Measurements from ENCODE around the gene MDN1.
"Not testable (repeated sequence)": the region's sequence is repeated elsewhere in the genome, so short reads cannot be mapped to it uniquely, and the experiment has no call there.

Gene MDN1

DNA sequence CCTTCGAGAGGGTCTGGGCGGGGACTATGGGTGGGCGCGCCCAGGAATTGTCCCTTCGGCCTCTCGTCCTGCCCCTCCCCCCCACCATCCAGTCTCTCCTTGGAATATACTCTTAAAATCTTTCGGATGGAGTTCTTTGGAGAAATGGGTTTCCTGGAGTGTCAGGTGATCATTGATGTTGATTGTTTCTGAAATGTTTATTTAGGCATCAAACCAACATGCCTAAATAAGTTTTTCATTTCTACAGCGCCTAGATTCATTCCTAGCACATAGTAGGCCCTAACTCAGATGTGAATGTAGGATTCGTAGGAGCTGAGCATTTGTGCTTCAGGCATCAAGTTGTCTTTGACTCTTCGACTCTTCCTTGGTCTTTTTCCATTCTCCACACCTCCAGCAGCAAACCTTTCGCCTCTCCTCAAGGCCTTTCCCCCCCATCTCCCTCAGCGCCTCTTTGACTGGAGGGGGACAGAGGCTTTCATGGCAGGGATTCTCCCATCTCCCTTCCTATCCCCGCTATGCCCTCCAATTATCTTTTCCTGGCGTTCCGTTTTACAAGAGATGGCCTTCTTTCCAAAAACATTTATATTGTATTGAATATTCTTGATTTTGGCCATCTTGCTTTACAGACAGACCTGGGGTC, 10.7 kb upstream of the MDN1 start:
- no peak for DNase-seq (ENCODE audit: low spot score)
- TF ChIP-seq, protein P1, sequence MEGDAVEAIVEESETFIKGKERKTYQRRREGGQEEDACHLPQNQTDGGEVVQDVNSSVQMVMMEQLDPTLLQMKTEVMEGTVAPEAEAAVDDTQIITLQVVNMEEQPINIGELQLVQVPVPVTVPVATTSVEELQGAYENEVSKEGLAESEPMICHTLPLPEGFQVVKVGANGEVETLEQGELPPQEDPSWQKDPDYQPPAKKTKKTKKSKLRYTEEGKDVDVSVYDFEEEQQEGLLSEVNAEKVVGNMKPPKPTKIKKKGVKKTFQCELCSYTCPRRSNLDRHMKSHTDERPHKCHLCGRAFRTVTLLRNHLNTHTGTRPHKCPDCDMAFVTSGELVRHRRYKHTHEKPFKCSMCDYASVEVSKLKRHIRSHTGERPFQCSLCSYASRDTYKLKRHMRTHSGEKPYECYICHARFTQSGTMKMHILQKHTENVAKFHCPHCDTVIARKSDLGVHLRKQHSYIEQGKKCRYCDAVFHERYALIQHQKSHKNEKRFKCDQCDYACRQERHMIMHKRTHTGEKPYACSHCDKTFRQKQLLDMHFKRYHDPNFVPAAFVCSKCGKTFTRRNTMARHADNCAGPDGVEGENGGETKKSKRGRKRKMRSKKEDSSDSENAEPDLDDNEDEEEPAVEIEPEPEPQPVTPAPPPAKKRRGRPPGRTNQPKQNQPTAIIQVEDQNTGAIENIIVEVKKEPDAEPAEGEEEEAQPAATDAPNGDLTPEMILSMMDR (IDR thresholded peaks at IDR 0.05; ENCODE audit: extremely low read depth, missing control alignments), result no peak

DNA sequence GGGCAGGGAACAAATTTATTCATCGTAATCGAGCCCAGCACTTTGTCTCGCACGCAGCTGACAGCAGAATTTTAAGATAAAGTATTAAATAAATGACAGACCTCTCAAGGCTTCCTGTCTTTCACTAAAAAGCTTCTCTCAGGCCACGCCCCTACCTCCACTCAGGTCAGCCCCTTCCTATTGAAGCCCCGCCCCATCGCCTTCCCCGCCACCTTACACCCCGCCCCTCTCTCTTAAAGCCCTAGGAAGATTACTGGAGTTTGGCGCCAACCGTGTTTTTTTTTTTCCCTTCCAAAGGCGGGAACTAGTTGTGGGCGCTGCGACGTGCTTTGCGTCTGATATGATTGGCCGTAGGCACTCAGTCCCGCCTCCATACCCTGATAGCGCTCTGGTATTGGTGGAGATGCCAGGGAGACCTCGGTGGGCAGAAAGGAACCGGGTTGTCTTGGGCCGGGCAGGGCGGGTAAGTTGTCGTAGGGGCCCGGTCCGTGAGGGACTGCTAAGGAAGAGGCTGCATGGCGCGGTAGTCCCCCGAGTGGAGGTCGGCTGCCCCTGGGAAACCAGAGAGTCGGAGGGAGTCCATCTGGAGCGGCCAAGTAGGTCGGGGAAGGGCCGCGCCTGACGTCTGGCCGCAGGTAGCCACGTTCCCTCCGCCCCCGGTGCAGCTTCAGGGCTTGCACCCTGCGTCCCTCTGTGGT, 10.0 kb upstream of the MDN1 start, which contains the start of gene CASP8AP2:
Gene CASP8AP2, plus strand, starts transcription at position 409 of the 698 bp plus-strand sequence.
- TF ChIP-seq, protein P1 (IDR thresholded peaks at IDR 0.05; ENCODE audit: extremely low read depth, missing control alignments), result no peak
- DNase-seq (ENCODE audit: low spot score), result peak; percentile 93

- TF ChIP-seq, protein P1 (IDR thresholded peaks at IDR 0.05; ENCODE audit: extremely low read depth, missing control alignments), result no peak
- peak; percentile 24 for DNase-seq (ENCODE audit: low spot score)
Observed at GRCh38 chr6:89828988-89829471, 9.4 kb upstream of the MDN1 start.

DNA sequence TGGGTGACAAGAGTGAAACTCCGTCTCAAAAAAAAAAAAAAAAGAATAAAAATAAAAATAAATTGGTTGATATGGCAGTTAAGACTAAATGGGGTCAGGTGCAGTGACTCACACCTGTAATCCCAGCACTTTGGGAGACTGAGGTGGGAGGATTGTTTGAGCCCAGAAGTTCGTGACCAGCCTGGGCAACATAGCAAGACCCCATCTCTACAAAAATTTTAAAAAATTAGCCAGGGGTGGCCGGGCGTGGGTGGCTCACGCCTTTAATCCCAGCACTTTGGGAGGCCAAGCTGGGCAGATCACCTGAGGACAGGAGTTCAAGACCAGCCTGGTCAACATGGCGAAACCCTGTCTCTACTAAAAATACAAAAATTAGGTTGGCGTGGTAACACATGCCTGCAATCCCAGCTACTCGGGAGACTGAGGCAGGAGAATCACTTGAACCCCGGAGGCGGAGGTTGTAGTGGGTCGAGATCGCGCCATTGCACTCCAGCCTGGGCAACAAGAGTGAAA, 8.9 kb upstream of the MDN1 start:
- DNase-seq (ENCODE audit: low spot score), result not testable (repeated sequence)

DNA sequence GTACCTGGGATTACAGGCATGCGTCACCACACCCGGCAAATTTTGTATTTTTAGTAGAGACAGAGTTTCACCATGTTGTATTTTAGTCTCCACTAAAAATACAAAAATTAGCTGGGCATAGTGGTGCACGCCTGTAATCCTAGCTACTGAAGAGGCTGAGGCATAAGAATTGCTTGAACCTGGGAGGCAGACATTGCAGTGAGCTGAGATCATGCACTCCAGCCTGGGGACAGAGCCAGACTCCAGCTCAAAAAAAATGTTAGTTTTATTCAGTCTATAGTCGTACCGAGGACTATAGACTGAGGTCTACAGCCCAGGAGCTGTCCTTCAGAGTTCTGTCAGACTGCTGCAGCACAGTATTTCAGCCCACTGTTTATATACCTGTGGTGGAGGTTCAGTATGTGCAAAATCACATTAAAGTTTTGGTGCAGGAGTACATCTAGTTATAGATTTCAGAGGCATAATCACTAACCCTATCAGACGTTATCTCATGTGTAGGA, 6.5 kb upstream of the MDN1 start:
- no peak for DNase-seq (ENCODE audit: low spot score)
- TF ChIP-seq, protein P1 (IDR thresholded peaks at IDR 0.05; ENCODE audit: extremely low read depth, missing control alignments), result no peak

GRCh38 chr6:89818977-89819335, 638 bp downstream of the MDN1 start:
- no peak for DNase-seq (ENCODE audit: low spot score)
- TF ChIP-seq, protein P1 (IDR thresholded peaks at IDR 0.05; ENCODE audit: extremely low read depth, missing control alignments), result no peak

- DNase-seq (ENCODE audit: low spot score), result no peak
- TF ChIP-seq, protein P1 (IDR thresholded peaks at IDR 0.05; ENCODE audit: extremely low read depth, missing control alignments), result no peak
Observed at GRCh38 chr6:89817481-89817880, 2.1 kb downstream of the MDN1 start.

DNA sequence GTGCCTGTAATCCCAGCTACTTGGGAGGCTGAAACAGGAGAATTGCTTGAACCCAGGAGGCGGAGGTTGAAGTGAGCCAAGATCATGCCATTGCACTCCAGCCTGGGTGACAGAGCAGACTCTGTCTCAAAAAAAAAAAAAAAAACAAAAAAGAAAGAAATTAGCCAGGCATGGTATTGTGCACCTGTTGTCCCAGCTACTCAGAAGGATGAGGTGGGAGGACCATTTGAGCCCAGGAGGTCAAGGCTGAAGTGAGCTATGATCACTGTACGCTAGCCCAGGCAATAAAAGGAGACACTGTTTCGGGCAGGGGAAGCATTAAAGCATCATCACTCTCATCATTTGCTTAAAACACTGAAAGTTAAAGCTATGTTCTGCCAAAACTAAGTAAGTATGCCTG, 6.2 kb downstream of the MDN1 start:
- not testable (repeated sequence) for DNase-seq (ENCODE audit: low spot score)
